ENCODE results near the gene MRPS22. TPM values are rescaled to one million over a fixed set of nuclear protein-coding genes. Genes with fewer than 3 reads are reported as not detected.

The MRPS22 gene
- total RNA-seq, 1 donor from 2014 or later: 77.7 TPM

DNA sequence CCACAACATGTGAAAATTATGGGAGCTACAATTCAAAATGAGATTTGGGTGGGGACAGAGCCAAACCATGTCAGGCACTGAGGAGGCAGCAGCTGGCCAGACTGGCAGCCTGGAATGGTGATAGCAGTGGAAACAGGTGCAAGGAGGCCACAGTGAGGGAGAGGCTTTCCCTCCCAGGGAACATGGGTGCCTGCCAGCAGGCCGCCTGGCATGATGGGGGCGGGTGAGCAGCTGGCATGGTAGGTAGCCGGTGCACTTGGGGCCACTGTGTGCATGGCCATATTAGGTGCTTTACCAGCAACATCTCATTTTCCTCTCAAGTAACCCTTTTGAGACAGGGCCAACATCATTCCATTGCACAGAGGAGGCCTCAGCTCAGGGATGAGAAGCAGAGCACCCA, 18.3 kb upstream of the MRPS22 start:
- peaks cover 3% of the 10 kb centered on the region for H3K27me3 ChIP-seq (ENCODE audit: control insufficient read depth, insufficient read depth, low read length)
- FAIRE-seq (no peak), DNase-seq (ENCODE audit: low read depth) (no peak)

DNA sequence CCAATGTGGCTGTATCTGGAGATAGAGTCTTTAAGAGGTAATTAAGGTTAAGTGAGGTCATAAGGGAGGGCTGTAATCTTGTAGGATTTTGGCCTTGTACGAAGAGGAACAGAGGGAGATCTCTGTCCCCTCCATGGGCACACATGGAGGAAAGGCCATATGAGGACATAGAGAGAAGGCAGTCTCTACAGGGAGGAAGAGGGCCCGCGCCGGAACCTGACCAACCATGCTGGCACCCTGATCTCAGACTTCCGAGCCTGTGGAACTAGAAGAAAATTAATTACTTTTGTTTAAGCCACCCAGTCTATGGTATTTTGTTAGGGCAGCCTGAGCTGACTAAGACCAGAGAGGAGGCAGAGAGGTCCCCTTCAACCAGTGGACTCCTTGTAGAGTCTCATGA, 17.7 kb upstream of the MRPS22 start:
- FAIRE-seq: no peak
- Histone ChIP-seq H3K36me3 (ENCODE audit: control insufficient read depth, insufficient read depth, low read length) (no peaks in the 10 kb centered on the region), H3K4me3 (ENCODE audit: low read depth, low read length) (no peak overlapping the region), H3K27me3 (ENCODE audit: control insufficient read depth, insufficient read depth, low read length) (peaks cover 3% of the 10 kb centered on the region)
- no peak for DNase-seq (ENCODE audit: low read depth)
- TF ChIP-seq, protein P1, sequence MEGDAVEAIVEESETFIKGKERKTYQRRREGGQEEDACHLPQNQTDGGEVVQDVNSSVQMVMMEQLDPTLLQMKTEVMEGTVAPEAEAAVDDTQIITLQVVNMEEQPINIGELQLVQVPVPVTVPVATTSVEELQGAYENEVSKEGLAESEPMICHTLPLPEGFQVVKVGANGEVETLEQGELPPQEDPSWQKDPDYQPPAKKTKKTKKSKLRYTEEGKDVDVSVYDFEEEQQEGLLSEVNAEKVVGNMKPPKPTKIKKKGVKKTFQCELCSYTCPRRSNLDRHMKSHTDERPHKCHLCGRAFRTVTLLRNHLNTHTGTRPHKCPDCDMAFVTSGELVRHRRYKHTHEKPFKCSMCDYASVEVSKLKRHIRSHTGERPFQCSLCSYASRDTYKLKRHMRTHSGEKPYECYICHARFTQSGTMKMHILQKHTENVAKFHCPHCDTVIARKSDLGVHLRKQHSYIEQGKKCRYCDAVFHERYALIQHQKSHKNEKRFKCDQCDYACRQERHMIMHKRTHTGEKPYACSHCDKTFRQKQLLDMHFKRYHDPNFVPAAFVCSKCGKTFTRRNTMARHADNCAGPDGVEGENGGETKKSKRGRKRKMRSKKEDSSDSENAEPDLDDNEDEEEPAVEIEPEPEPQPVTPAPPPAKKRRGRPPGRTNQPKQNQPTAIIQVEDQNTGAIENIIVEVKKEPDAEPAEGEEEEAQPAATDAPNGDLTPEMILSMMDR (IDR thresholded peaks at IDR 0.05; ENCODE audit: insufficient read depth, low read length, severe bottlenecking): no peak

More for the DNA sequence above, 18.3 kb upstream of the MRPS22 start:
- H3K4me3 ChIP-seq (ENCODE audit: low read depth, low read length): no peak overlapping the region
- TF ChIP-seq, protein P1 (IDR thresholded peaks at IDR 0.05; ENCODE audit: insufficient read depth, low read length, severe bottlenecking): no peak
- H3K36me3 ChIP-seq (ENCODE audit: control insufficient read depth, insufficient read depth, low read length): no peaks in the 10 kb centered on the region

DNA sequence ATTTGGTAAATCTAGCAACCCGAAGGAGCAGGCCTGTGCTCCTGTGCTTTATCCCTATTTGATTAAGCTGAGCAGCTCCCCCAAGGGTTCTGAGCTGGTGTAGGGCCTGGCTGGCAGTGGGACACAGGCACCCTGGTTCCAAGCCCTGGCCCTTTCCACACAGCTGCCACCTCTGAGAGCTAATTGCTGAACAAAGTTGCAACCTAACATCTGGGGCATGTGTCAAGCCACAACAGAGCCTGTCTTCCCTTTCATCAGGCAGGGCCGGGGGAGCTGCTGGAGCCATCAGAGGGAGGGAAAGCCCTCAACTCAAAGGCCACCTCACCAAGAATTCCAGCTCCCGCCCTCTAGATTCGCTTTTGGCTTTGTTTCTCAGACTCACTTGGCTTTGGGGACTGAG, 17.1 kb upstream of the MRPS22 start:
- FAIRE-seq (no peak), DNase-seq (ENCODE audit: low read depth) (no peak)
- no peaks in the 10 kb centered on the region for H3K36me3 ChIP-seq (ENCODE audit: control insufficient read depth, insufficient read depth, low read length)
- no peak overlapping the region for H3K4me3 ChIP-seq (ENCODE audit: low read depth, low read length)
- peaks cover 3% of the 10 kb centered on the region for H3K27me3 ChIP-seq (ENCODE audit: control insufficient read depth, insufficient read depth, low read length)
- TF ChIP-seq, protein P1 (IDR thresholded peaks at IDR 0.05; ENCODE audit: insufficient read depth, low read length, severe bottlenecking): no peak

DNA sequence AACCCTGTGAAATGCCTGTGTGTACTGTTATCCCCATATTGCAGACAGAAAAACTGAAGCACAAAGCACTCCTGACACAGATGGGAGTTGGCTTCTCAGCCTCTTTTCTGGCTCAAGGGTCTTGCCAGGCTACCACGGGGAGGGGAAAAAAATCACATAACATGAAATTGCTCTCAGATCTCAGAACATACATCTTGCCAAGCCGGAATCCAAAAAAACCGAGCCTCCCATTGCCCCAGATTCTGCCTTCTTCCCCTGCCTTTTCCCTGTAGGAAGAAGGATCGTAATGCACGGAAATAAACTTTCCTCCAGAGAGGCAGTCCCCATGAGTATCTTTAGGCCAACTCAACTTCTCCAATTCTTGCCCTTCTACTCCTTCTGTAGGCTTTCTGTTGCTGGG, 16.6 kb upstream of the MRPS22 start:
- DNase-seq (ENCODE audit: low read depth) (no peak), FAIRE-seq (no peak)
- TF ChIP-seq, protein P1 (IDR thresholded peaks at IDR 0.05; ENCODE audit: insufficient read depth, low read length, severe bottlenecking): no peak
- Histone ChIP-seq H3K36me3 (ENCODE audit: control insufficient read depth, insufficient read depth, low read length) (no peaks in the 10 kb centered on the region), H3K4me3 (ENCODE audit: low read depth, low read length) (no peak overlapping the region), H3K27me3 (ENCODE audit: control insufficient read depth, insufficient read depth, low read length) (peaks cover 5% of the 10 kb centered on the region)

DNA sequence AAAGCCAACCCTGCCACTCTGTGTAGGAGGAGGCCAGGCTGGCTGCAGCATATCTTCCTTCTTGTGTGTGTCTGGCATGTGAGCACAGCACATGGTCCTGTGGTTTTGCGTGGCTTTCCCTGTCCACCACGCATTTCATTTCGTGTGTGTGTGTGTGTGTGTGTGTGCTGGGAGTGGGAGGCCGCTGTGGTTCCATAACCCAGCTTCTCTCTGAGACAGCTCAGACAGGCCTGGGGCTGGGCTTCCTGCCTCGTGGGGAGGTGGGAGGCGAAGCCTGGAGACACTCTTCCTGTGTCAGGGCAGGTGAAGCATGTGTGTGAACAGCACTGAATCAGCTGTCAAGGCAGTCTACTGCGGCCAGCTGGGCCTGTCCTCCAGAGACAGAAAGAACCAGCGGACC, 16.0 kb upstream of the MRPS22 start:
- Histone ChIP-seq H3K4me3 (ENCODE audit: low read depth, low read length) (no peak overlapping the region), H3K27me3 (ENCODE audit: control insufficient read depth, insufficient read depth, low read length) (peaks cover 5% of the 10 kb centered on the region), H3K36me3 (ENCODE audit: control insufficient read depth, insufficient read depth, low read length) (no peaks in the 10 kb centered on the region)
- DNase-seq (ENCODE audit: low read depth): no peak
- no peak for FAIRE-seq
- TF ChIP-seq, protein P1 (IDR thresholded peaks at IDR 0.05; ENCODE audit: insufficient read depth, low read length, severe bottlenecking): no peak

DNA sequence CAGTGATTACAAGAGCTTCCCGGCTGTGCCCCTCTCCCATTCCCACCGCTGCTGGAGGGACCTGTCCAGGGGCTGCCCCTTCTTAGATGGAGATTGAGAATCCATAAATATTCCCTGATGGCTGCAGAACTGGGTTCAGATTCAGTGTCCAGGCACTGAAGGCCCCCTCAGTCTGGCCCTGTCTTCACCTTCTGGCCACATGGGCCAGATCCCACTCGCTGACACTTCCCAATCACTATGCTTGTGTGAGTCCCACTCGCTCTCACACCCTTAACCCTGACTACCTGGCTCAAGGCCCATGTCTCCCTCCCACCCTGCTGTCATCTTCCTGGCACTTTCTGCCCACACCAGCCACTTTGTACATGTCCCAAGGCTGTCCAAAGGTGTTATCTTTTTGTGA, 15.5 kb upstream of the MRPS22 start:
- DNase-seq (ENCODE audit: low read depth) (no peak), FAIRE-seq (no peak)
- H3K4me3 ChIP-seq (ENCODE audit: low read depth, low read length): no peak overlapping the region
- TF ChIP-seq, protein P1 (IDR thresholded peaks at IDR 0.05; ENCODE audit: insufficient read depth, low read length, severe bottlenecking): no peak
- H3K27me3 ChIP-seq (ENCODE audit: control insufficient read depth, insufficient read depth, low read length): peaks cover 5% of the 10 kb centered on the region
- no peaks in the 10 kb centered on the region for H3K36me3 ChIP-seq (ENCODE audit: control insufficient read depth, insufficient read depth, low read length)

Measured in bronchial epithelial cell (primary cell).